ENCODE results near the gene TIMM29.

DNA sequence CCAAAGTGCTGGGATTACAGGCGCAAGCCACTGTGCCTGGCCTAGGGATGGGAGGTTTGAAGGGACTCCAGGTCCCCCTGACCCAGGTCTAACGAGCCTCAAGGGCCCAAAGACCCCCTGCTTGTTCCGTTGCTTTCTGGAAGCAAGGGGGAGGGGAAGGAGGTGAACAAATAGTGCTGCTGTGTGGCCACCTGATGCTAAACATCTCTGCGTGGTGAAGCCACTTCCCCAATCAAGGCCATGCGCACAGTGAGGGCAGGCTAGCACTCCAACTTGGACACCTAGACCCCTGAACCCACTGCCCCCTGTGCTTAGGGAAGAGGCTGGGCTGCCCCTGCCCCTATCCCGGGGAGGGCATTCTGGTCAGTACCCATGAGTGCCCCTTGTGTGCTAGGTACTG, 33.2 kb upstream of the TIMM29 start:
- TF ChIP-seq POLR2AphosphoS5 (IDR thresholded peaks at IDR 0.05; ENCODE audit: low read depth, low read length) (no peak), TAF1 (IDR thresholded peaks at IDR 0.05; ENCODE audit: borderline replicate concordance, insufficient read depth, low read length) (no peak), SIN3A (IDR thresholded peaks at IDR 0.05; ENCODE audit: borderline replicate concordance, insufficient read depth, low read length) (no peak), FOXP2 (optimal IDR thresholded peaks at IDR 0.05; ENCODE audit: borderline replicate concordance, extremely low read depth, extremely low read length, insufficient read depth) (no peak)
- TF ChIP-seq, protein P1, sequence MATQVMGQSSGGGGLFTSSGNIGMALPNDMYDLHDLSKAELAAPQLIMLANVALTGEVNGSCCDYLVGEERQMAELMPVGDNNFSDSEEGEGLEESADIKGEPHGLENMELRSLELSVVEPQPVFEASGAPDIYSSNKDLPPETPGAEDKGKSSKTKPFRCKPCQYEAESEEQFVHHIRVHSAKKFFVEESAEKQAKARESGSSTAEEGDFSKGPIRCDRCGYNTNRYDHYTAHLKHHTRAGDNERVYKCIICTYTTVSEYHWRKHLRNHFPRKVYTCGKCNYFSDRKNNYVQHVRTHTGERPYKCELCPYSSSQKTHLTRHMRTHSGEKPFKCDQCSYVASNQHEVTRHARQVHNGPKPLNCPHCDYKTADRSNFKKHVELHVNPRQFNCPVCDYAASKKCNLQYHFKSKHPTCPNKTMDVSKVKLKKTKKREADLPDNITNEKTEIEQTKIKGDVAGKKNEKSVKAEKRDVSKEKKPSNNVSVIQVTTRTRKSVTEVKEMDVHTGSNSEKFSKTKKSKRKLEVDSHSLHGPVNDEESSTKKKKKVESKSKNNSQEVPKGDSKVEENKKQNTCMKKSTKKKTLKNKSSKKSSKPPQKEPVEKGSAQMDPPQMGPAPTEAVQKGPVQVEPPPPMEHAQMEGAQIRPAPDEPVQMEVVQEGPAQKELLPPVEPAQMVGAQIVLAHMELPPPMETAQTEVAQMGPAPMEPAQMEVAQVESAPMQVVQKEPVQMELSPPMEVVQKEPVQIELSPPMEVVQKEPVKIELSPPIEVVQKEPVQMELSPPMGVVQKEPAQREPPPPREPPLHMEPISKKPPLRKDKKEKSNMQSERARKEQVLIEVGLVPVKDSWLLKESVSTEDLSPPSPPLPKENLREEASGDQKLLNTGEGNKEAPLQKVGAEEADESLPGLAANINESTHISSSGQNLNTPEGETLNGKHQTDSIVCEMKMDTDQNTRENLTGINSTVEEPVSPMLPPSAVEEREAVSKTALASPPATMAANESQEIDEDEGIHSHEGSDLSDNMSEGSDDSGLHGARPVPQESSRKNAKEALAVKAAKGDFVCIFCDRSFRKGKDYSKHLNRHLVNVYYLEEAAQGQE (IDR thresholded peaks at IDR 0.05; ENCODE audit: insufficient read depth in 1 of 2, low read depth in 2 of 2, low read length in 2 of 2), result no peak

Measured in PFSK-1 (cell line).